ENCODE data around the gene CRP.

DNA sequence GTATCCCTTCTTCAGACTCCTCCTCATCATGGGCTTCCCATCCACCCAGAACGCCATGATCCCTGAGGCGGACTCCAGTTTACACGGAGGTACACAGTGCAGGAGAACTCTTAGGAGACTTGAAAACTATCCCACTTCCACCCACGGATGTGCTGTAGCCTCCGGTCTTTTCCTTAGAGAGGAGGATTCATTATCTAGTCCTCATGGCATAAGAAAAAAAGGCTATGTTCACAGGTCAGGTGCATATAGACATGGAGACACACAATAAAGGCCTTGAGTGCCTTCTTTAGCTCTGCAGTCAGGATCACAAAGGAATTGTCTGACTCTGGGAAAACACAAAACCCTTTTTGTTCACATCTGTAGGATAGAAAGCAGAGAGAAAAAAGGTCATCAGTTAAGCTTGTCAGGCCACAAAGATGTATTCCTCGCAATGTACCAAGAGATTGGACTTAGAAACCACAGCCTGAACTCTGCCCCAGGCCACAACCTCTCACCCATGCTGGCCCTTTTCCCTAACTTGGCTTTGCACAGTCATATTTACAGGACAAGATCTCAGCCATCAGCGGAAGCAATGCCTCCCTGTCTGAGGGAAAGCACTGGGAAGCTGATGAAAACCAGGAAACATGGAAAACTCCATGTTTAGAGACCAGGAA lies 9.0 kb downstream of the CRP start:
- TF ChIP-seq, protein P1, sequence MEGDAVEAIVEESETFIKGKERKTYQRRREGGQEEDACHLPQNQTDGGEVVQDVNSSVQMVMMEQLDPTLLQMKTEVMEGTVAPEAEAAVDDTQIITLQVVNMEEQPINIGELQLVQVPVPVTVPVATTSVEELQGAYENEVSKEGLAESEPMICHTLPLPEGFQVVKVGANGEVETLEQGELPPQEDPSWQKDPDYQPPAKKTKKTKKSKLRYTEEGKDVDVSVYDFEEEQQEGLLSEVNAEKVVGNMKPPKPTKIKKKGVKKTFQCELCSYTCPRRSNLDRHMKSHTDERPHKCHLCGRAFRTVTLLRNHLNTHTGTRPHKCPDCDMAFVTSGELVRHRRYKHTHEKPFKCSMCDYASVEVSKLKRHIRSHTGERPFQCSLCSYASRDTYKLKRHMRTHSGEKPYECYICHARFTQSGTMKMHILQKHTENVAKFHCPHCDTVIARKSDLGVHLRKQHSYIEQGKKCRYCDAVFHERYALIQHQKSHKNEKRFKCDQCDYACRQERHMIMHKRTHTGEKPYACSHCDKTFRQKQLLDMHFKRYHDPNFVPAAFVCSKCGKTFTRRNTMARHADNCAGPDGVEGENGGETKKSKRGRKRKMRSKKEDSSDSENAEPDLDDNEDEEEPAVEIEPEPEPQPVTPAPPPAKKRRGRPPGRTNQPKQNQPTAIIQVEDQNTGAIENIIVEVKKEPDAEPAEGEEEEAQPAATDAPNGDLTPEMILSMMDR (IDR thresholded peaks at IDR 0.05): no peak
- no peak for TF ChIP-seq ZFX (IDR thresholded peaks at IDR 0.05; ENCODE audit: borderline replicate concordance)
